SH-SY5Y (cell line): ENCODE measurements around the gene BMPR1A.
A peak's percentile ranks its signal among the peaks of the same experiment; 100 is the strongest.

Source experiments
- GATA2 ChIP-seq: IDR thresholded peaks from 2 replicates; pipeline ENCODE4 v1.6.1; 2011; ENCODE audit warnings: mild to moderate bottlenecking, low read depth, low read length
- GATA3 ChIP-seq: IDR thresholded peaks from 2 replicates; pipeline ENCODE4 v1.6.1; 2011; ENCODE audit warnings: low read depth, mild to moderate bottlenecking, low read length, moderate library complexity

Gene BMPR1A

GRCh38 chr10:86823565-86823964, 67.1 kb downstream of the BMPR1A start:
- TF ChIP-seq GATA3, result no peak

DNA sequence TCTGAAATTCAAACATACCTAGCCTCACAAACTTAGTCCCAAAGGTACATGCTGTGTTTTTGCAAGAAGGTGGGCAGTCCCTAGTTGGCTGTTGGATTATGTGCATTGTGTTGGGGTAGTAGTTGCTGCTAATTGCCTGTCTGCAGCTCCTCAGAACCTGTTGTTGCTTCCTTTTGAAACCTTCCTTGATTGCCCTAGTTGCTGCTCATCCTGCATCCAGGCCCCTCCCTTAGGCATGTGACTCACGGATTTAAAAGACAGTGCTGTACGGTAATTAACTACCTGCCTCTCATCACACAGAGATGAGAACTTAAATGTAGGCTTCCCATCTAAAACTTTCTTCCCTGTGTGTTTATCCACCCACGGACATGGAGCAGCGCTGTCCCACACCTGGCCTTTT, 67.7 kb downstream of the BMPR1A start:
- TF ChIP-seq GATA2, result no peak
- TF ChIP-seq GATA3, result no peak

- TF ChIP-seq GATA2 (no peak), GATA3 (no peak)
Observed at GRCh38 chr10:86825366-86825765, 68.9 kb downstream of the BMPR1A start.

DNA sequence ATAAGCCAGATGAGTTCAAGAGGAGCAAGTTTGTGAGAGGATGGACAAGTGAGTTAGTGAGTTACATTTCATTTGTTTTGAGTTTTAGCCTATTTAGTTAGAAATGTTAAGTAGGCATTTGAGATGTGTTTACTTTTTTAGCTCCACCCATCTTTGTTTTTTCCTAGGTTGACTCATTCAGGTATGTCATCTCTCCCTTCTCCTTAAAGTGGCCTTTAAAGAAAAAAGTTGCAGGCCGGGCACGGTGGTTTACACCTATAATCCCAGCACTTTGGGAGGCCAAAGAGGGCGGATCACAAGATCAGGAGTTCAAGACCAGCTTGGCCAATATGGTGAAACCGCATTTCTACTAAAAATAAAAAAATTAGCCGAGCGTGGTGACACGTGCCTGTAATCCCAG, 71.2 kb downstream of the BMPR1A start:
- TF ChIP-seq GATA3 (no peak), GATA2 (no peak)

GRCh38 chr10:86828145-86828544, 71.7 kb downstream of the BMPR1A start:
- TF ChIP-seq GATA3, result no peak
- no peak for TF ChIP-seq GATA2

DNA sequence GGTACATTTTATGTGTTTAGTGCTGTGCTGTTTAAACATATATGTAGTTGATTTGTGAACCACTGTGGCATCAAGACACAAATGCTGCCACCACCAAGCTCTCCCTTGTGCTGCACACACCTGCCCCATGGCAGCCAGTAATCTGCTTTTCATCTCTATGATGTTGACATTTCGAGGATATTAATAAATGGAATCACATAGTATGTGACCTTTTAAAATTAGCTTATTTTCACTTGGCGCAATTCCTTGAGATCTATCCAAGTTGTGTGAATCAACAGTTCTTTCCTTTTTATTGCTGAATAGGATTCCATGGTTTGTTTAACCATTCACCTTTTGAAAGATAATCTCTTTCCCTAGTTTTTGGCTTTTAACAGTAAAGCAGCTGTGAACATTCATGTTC, 73.1 kb downstream of the BMPR1A start:
- TF ChIP-seq GATA3 (no peak), GATA2 (no peak)

DNA sequence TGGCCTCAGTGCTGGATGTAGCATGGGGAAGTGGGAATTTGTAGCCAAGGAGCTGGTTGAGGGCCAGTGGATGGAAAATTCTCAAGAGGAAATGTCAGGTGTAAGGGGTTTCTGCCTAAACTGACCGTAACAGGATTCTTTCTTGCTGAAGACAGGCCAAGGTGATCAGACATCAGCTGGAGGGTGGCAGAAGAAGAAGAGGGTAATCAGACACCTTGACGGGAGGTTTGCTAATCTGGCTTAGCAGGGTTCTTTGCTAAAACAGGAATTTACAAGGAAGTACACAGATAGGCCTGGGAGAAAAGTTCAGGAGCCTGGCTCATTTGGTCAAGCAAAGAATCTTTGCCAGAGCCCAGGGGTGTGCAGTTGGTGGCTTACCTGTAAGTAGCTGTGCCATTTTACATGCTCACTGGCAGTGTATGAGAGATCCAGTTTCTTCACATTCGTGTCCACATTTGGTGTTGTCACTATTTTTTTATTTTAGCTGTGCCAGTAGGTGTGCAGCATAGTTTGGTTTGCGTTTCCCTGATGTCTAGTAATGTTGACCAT, 73.7 kb downstream of the BMPR1A start:
- no peak for TF ChIP-seq GATA3
- TF ChIP-seq GATA2, result no peak

DNA sequence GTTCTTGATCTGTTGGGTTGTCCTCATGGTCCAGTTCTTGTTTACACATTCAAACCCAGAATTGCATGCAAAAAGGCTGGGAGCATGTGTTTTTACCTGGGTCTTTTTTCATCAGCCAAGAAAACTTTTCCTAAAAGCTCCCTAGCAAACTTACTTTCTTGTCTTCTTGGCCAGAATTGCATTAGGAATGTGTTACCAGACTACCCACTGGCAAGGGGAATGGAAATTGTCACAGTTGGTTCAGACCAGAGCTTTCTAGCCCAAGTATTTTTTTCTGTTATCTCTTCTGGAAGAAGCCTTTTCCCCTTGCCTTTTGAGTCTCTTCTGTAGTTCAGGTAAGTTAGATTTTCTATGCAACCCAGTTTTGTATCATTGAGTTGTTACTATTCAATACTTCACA, 77.5 kb downstream of the BMPR1A start:
- TF ChIP-seq GATA3 (no peak), GATA2 (no peak)

GRCh38 chr10:86836044-86836443, 79.6 kb downstream of the BMPR1A start:
- TF ChIP-seq GATA2 (no peak), GATA3 (no peak)

DNA sequence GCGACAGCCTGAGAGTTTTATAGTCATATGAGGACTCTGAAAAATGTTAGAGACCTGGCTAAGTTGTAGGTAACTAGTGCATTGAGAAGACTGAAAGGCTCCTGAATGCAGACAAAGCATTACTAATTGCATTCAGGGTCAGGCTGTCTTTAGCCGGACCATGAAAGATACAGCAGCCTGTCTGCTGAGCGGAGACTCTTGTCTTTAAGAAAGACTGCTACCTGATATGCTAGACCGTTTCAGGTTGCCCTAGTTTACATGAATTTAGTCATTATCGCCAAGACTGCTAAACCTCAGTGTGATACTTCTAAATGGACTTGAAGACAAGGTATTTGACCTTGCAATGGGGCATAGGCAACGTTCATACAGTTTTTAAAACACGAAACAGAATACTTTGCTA, 81.2 kb downstream of the BMPR1A start:
- TF ChIP-seq GATA2 (no peak), GATA3 (no peak)

DNA sequence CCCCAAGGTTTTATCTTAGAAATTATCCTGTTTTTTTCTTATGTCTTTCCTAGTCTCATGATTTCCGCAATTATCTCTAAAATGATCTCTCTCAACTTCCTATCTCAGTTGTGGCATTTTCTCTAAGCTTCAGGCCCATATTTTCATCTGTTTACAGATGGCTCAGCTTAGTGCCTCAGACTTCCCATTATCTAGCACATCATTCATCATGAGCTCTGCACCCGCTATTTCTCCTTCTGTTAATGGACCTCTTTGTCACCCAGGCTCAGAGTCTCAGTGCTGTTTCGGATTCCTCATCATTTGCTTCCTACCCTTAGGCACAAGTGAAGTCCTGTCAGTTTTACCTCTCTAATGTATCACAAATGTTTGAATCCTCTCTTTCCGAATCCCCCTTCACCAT, 84.1 kb downstream of the BMPR1A start:
- TF ChIP-seq GATA3 (peak; percentile 59), GATA2 (peak; percentile 79)

DNA sequence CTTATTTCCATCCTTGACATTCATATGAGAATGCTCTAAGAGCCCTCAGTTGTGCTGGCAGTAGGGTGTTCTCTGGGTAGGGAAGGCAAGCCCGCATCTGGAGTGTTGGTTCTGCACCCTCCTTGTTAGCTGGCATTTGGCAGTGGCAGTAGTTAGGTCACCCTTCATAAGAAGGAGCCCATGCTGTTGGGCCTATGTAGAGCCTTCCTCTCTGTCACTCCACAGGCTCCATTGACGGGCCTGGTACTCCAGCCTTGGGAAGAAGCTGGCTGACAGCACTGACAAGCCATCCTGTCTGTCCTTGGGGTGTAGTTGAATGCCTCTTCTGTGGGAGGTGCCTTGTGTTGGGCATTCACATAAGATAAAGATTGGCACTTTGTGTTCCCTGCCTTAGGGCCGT, 89.7 kb downstream of the BMPR1A start:
- TF ChIP-seq GATA2 (no peak), GATA3 (no peak)

- TF ChIP-seq GATA2 (no peak), GATA3 (no peak)
Observed at GRCh38 chr10:86848747-86849146, 92.3 kb downstream of the BMPR1A start.

- TF ChIP-seq GATA3, result no peak
- no peak for TF ChIP-seq GATA2
Observed at GRCh38 chr10:86849181-86849894, 92.9 kb downstream of the BMPR1A start.

GRCh38 chr10:86850481-86850880, 94.1 kb downstream of the BMPR1A start:
- TF ChIP-seq GATA2, result no peak
- TF ChIP-seq GATA3, result no peak

DNA sequence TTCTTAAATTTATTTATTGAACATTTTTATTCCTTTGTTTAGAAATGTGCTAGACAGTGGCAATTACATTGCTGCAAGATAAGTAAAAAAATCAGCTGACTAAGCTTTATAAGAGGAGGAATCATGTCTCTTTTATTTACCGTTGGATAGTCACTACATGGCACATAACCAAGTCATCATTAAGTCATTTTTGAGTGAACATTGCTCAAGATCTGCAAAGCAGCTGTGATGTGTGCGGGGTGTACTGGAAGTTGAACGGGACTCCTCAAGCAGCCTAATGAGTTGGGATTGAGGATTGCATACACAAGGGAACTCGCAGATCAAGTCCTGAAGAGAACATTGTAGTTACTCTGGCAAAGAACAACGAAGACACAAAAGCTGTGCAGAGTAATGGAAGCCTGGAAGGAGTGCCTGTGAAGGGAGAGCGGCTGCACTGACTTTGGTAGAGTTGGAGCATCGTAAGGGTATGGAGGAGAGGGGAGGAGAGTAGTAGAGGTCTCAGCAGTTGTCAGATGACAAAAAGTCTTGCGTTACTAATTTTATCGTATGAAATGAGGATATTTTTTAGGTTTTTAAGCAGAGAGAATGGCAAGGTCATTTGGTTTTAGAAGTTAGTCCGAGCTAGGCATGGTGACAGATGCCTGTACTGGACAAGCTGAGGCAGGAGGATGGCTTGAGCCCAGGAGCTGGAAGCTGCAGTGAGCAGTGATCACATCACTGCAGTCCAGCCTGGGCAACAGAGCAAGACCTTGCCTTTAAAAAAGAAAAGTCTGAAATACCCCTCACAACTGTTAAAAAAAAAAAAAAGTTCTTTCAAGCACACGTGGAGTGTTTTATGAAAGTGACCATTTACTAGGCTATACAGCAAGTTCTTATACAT, 95.1 kb downstream of the BMPR1A start:
- no peak for TF ChIP-seq GATA2
- no peak for TF ChIP-seq GATA3
